K562 (cell line): ENCODE measurements around the gene RGS7BP. TPM values are rescaled to one million over a fixed set of nuclear protein-coding genes. Genes with fewer than 3 reads are reported as not detected.

Experiments used
- ATAC-seq: fragments of 200-7000 bp; cut with Tn5 transposase; 3 replicates; pipeline ENCODE4 v1.9.1; 2020; ENCODE audit warnings: moderate library complexity
- BruUV-seq: library from RNA; stranded (reverse); fragments of 400-500 nt; replicated peaks from 2 replicates; lab custom pipeline; 2021; lab: Mats Ljungman, UMichigan
- CTCF ChIA-PET: fragments of 300-600 bp; formaldehyde crosslinking; extraction: SDS; loops from one replicate; lab custom pipeline; 2021; ENCODE audit warnings: low intra/inter-chr PET ratio; lab: Yijun Ruan, JAX
- POLR2A ChIA-PET: fragments of 300-600, 350-650 bp; sonication (Branson Sonifier 250); formaldehyde crosslinking; extraction: SDS; loops from one replicate; lab custom pipeline; 2021; ENCODE audit warnings: antibody characterized with exemption, inconsistent platforms; lab: Yijun Ruan, JAX
- DNase-seq, 4 experiments: peaks; one replicate each; pipeline versions ENCODE4 v3.0.0 to v3.0.0-alpha.2; 2011 to 2018; ENCODE audit warnings: low spot score in 3 of 4, mixed read lengths in 3 of 4; ENCODE audit errors: extremely low read depth in 1 of 4
- FAIRE-seq: peaks from 2 replicates; lab custom pipeline; 2011; peaks lifted over from hg19 to GRCh38; lab: Jason Lieb, UNC
- H2AFZ ChIP-seq: 2 replicates; pipeline ENCODE4 v1.6.0; 2011; ENCODE audit warnings: low read depth, low read length, control low read depth, inconsistent platforms
- H3K27ac ChIP-seq: fragments of 200-600 bp; 3 replicates; pipeline ENCODE4 v1.8.0; 2011; ENCODE audit warnings: low read depth, mild to moderate bottlenecking, control low read depth, inconsistent platforms, low read length, moderate library complexity, mixed read lengths; ENCODE audit errors: extremely low read depth
- H3K27me3 ChIP-seq, 2 experiments: fragments of 300-600 bp in 1 of 2; 2 replicates in 1 of 2; 3 replicates in 1 of 2; pipeline versions ENCODE4 v1.6.0 to v1.8.0; 2011; ENCODE audit warnings: inconsistent platforms in 2 of 2, low read length in 2 of 2, mild to moderate bottlenecking in 1 of 2, mixed read lengths in 1 of 2, moderate library complexity in 1 of 2; ENCODE audit not compliant: control insufficient read depth in 2 of 2, insufficient read depth in 2 of 2
- H3K36me3 ChIP-seq: fragments of 300-600 bp; 3 replicates; pipeline ENCODE4 v1.8.0; 2011; ENCODE audit warnings: mild to moderate bottlenecking, low read length, inconsistent platforms; ENCODE audit not compliant: control insufficient read depth, insufficient read depth
- H3K4me1 ChIP-seq, 2 experiments: fragments of 200-600 bp in 1 of 2; replicated peaks in 1 of 2; 2 replicates in 1 of 2; 3 replicates in 1 of 2; pipeline versions ENCODE4 v1.5.1 to v1.8.0; 2011; ENCODE audit warnings: inconsistent platforms in 2 of 2, low read length in 2 of 2, mild to moderate bottlenecking in 1 of 2, mixed read lengths in 1 of 2, moderate library complexity in 1 of 2; ENCODE audit not compliant: control insufficient read depth in 2 of 2, insufficient read depth in 2 of 2
- H3K4me2 ChIP-seq: 2 replicates; pipeline ENCODE4 v1.6.1; 2011; ENCODE audit warnings: low read length, control low read depth, inconsistent platforms, mixed read lengths; ENCODE audit not compliant: insufficient read depth
- H3K4me3 ChIP-seq: fragments of 200-600 bp; sonication (generic), shearing (Covaris generic); 2 replicates; pipeline ENCODE4 v1.5.1; 2016; ENCODE audit warnings: control low read depth, inconsistent platforms
- H3K79me2 ChIP-seq: fragments of 200-600 bp; 3 replicates; pipeline ENCODE4 v1.8.0; 2011; ENCODE audit warnings: low read length, inconsistent platforms; ENCODE audit not compliant: control insufficient read depth, insufficient read depth
- H3K9ac ChIP-seq, 2 experiments: 2 replicates each; pipeline versions ENCODE4 v1.6.0 to v1.6.1; 2011; ENCODE audit warnings: low read depth in 2 of 2, low read length in 2 of 2, control low read depth in 1 of 2, inconsistent platforms in 1 of 2, mild to moderate bottlenecking in 1 of 2, mixed read lengths in 1 of 2; ENCODE audit not compliant: insufficient read depth in 1 of 2
- H3K9me1 ChIP-seq: one replicate; pipeline ENCODE4 v1.6.0; 2011; ENCODE audit warnings: inconsistent platforms, mild to moderate bottlenecking, low read length, moderate library complexity; ENCODE audit not compliant: control insufficient read depth, insufficient read depth
- H3K9me3 ChIP-seq: replicated peaks from 2 replicates; pipeline ENCODE4 v1.5.1; 2011; ENCODE audit warnings: low read depth, low read length, inconsistent platforms; ENCODE audit not compliant: control insufficient read depth, insufficient read depth
- H4K20me1 ChIP-seq: replicated peaks from 2 replicates; pipeline ENCODE4 v1.6.1; 2011; ENCODE audit warnings: low read length, inconsistent platforms, mixed read lengths; ENCODE audit not compliant: control insufficient read depth, insufficient read depth
- ATF7 ChIP-seq: fragments of 450-650 bp; IDR thresholded peaks from 2 replicates; pipeline ENCODE4 v1.7.1; 2014; ENCODE audit warnings: mild to moderate bottlenecking, moderate library complexity
- CBFB ChIP-seq: sonication (generic); formaldehyde crosslinking; IDR thresholded peaks from 2 replicates; pipeline ENCODE4 v1.4.0; 2020; ENCODE audit warnings: mild to moderate bottlenecking, missing genetic modification reagents
- EP400 ChIP-seq: fragments of 450-650 bp; IDR thresholded peaks from 2 replicates; pipeline ENCODE4 v1.6.1; 2017; ENCODE audit warnings: antibody characterized with exemption, mild to moderate bottlenecking, moderate library complexity
- HDAC3 ChIP-seq: fragments of 450-650 bp; IDR thresholded peaks from 2 replicates; pipeline ENCODE4 v1.6.1; 2018; ENCODE audit warnings: borderline replicate concordance, mild to moderate bottlenecking, moderate library complexity; ENCODE audit not compliant: partially characterized antibody
- ZKSCAN1 ChIP-seq: fragments of 150-350 bp; IDR thresholded peaks from 2 replicates; pipeline ENCODE4 v1.6.1; 2016; ENCODE audit warnings: low read depth, low read length
- ZNF41 ChIP-seq: fragments of 250-450 bp; sonication (Bioruptor Pico); conservative IDR thresholded peaks from 2 replicates; pipeline ENCODE4 v1.4.0; 2020; ENCODE audit warnings: mild to moderate bottlenecking
- ZNF444 ChIP-seq: fragments of 250-450 bp; sonication (Bioruptor Pico); IDR thresholded peaks from 2 replicates; pipeline ENCODE4 v1.4.0; 2020; ENCODE audit warnings: mild to moderate bottlenecking, moderate library complexity
- WGBS: fragments of 100-300 bp; shearing (Covaris generic); methylation state at CpG from one replicate; pipeline ENCODE4 v1.1.6; 2016; ENCODE audit warnings: low coverage, mixed read lengths; ENCODE audit not compliant: insufficient coverage; ENCODE audit errors: missing lambda C conversion rate; 5-methylcytosine and 5-hydroxymethylcytosine counted together
- in situ Hi-C: fragments of 300-500 bp; cut with MboI; formaldehyde crosslinking; loops from 4 replicates; pipeline ENCODE4 v1.15.0; 2018; ENCODE audit warnings: inconsistent platforms, mixed read lengths
- intact Hi-C: fragments of 100-400 bp; cut with micrococcal nuclease; formaldehyde crosslinking; loops from 2 replicates; pipeline ENCODE4 v1.14.2; 2022
- polyA plus RNA-seq, 8 experiments: library from polyadenylated mRNA; depleted of rRNA in 4 of 8; stranded (reverse) in 5 of 8; unstranded in 3 of 8; fragments of >200 nt; fragmentation: Nextera tagmentation in 2 of 8; fragmentation: Illumina TruSeq in 1 of 8; extraction: Ambion mirVana in 2 of 8; extraction: Trizol in 1 of 8; gene quantifications; 2 replicates each; pipeline versions ENCODE4 v1.2.1 to v1.2.3, GENCODE V29; 2011 to 2014; ENCODE audit warnings: inconsistent platforms in 1 of 8, missing spikeins in 1 of 8
- total RNA-seq, 7 experiments: library from RNA; depleted of rRNA in 6 of 7; stranded (reverse); fragments of >200 nt in 6 of 7; fragmentation: Illumina TruSeq in 2 of 7; extraction: Trizol in 2 of 7; gene quantifications; 2 replicates each; pipeline versions ENCODE4 v1.2.1 to v1.2.3, GENCODE V29; 2011 to 2021; ENCODE audit warnings: low replicate concordance in 1 of 7
- TF ChIP-seq, protein P1 (sequence below): fragments of 250-450 bp; sonication (Bioruptor Pico); IDR thresholded peaks from 2 replicates; pipeline ENCODE4 v1.9.0; 2021; ENCODE audit warnings: mild to moderate bottlenecking, inconsistent platforms
- TF ChIP-seq, protein P2 (sequence below): IDR thresholded peaks from 2 replicates; pipeline ENCODE4 v1.6.1; 2014; ENCODE audit warnings: antibody characterized with exemption
- TF ChIP-seq, protein P3 (sequence below): fragments of 250-450 bp; sonication (Bioruptor Pico); IDR thresholded peaks from 2 replicates; pipeline ENCODE4 v1.8.0; 2022; ENCODE audit warnings: moderate library complexity, mild to moderate bottlenecking, inconsistent platforms
- TF ChIP-seq, protein P4 (sequence below): IDR thresholded peaks from 2 replicates; pipeline ENCODE4 v1.6.1; 2011; ENCODE audit not compliant: insufficient read length; ENCODE audit errors: extremely low read depth
- TF ChIP-seq, protein P5 (sequence below), 2 experiments: IDR thresholded peaks in 1 of 2; conservative IDR thresholded peaks in 1 of 2; 2 replicates each; pipeline ENCODE4 v1.6.1; 2016; ENCODE audit warnings: low read depth in 2 of 2, mild to moderate bottlenecking in 1 of 2, missing compliant biosample characterization in 1 of 2, missing genetic modification characterization in 1 of 2, moderate library complexity in 1 of 2

RGS7BP gene
- total and polyA plus RNA-seq, 9 of the 15 experiments (the other 6 are each of a cell fraction or from before 2014, with no cell fraction given) = not detected

DNA sequence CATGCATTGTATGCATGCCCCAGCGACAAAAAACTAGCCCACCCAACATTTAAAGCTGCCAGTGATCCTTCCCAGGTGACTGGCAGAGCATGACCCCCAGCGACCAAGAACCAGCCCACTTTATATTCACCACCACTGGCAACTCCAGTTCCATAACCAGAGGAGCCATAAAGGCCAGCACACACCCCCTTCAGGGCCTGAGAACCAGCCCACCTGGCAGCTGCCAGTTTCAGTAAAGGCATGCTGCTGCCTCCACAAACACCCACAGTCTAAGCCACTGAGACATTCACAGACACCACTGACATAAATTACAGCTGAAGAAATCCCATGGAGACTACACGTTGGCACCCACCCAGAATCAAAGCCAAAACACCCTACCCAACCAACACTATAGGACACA is 46.9 kb upstream of the RGS7BP start (continued):
- no peak for TF ChIP-seq CBFB
- TF ChIP-seq, all 486 proteins: peak for 0

DNA sequence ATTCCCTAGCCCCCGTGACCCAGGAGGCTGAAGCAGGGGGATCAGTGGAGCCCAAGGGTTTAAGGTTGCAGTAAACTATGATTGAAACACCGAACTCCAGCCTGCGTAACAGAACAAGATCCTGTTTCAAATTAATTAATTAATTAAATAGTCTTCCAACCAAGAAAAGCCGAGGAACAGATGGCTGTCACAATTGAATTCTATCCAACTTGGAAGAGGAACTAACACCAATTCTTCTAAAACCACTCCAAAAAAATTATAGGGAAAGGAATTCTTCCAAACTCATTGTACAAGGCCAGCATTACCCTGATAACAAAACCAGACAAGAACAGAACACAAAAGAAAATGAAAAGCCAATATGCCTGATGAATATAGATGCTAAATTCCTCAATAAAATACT is 43.4 kb upstream of the RGS7BP start:
- H3K9ac ChIP-seq = no peak overlapping the region
- WGBS = 0% methylated on average over 4 of the region's 4 CpGs
- no peaks in the 10 kb centered on the region for H4K20me1 ChIP-seq
- no peak overlapping the region for H3K4me3 ChIP-seq
- ChIA-PET POLR2A (no interaction called here), CTCF (no interaction called here)
- H3K79me2 ChIP-seq = no peaks in the 10 kb centered on the region
- in situ Hi-C loops = no loop called here
- FAIRE-seq (no peak), ATAC-seq (no peak), DNase-seq (no peak)
- no peak overlapping the region for H2AFZ ChIP-seq
- H3K27ac ChIP-seq = no peak overlapping the region
- intact Hi-C loops = no loop called here
- no TSS peak for BruUV-seq
- H3K9me3 ChIP-seq = no peaks in the 10 kb centered on the region
- no peak overlapping the region for H3K4me2 ChIP-seq
- no peaks in the 10 kb centered on the region for H3K9me1 ChIP-seq
- H3K36me3 ChIP-seq = no peaks in the 10 kb centered on the region
- H3K4me1 ChIP-seq = no peaks in the 10 kb centered on the region
- no peaks in the 10 kb centered on the region for H3K27me3 ChIP-seq
- TF ChIP-seq ZNF41 (CRISPR knock-in tag) (no peak), ZKSCAN1 (no peak), EP400 (no peak), ZNF444 (CRISPR knock-in tag) (no peak), ATF7 (no peak), HDAC3 (no peak)
- TF ChIP-seq, protein P1, sequence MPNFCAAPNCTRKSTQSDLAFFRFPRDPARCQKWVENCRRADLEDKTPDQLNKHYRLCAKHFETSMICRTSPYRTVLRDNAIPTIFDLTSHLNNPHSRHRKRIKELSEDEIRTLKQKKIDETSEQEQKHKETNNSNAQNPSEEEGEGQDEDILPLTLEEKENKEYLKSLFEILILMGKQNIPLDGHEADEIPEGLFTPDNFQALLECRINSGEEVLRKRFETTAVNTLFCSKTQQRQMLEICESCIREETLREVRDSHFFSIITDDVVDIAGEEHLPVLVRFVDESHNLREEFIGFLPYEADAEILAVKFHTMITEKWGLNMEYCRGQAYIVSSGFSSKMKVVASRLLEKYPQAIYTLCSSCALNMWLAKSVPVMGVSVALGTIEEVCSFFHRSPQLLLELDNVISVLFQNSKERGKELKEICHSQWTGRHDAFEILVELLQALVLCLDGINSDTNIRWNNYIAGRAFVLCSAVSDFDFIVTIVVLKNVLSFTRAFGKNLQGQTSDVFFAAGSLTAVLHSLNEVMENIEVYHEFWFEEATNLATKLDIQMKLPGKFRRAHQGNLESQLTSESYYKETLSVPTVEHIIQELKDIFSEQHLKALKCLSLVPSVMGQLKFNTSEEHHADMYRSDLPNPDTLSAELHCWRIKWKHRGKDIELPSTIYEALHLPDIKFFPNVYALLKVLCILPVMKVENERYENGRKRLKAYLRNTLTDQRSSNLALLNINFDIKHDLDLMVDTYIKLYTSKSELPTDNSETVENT (CRISPR knock-in tag) = no peak
- TF ChIP-seq, protein P2, sequence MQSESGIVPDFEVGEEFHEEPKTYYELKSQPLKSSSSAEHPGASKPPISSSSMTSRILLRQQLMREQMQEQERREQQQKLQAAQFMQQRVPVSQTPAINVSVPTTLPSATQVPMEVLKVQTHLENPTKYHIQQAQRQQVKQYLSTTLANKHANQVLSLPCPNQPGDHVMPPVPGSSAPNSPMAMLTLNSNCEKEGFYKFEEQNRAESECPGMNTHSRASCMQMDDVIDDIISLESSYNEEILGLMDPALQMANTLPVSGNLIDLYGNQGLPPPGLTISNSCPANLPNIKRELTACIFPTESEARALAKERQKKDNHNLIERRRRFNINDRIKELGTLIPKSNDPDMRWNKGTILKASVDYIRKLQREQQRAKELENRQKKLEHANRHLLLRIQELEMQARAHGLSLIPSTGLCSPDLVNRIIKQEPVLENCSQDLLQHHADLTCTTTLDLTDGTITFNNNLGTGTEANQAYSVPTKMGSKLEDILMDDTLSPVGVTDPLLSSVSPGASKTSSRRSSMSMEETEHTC = no peak
- TF ChIP-seq, protein P3, sequence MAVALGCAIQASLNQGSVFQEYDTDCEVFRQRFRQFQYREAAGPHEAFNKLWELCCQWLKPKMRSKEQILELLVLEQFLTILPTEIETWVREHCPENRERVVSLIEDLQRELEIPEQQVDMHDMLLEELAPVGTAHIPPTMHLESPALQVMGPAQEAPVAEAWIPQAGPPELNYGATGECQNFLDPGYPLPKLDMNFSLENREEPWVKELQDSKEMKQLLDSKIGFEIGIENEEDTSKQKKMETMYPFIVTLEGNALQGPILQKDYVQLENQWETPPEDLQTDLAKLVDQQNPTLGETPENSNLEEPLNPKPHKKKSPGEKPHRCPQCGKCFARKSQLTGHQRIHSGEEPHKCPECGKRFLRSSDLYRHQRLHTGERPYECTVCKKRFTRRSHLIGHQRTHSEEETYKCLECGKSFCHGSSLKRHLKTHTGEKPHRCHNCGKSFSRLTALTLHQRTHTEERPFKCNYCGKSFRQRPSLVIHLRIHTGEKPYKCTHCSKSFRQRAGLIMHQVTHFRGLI (CRISPR knock-in tag) = no peak
- TF ChIP-seq, protein P4, sequence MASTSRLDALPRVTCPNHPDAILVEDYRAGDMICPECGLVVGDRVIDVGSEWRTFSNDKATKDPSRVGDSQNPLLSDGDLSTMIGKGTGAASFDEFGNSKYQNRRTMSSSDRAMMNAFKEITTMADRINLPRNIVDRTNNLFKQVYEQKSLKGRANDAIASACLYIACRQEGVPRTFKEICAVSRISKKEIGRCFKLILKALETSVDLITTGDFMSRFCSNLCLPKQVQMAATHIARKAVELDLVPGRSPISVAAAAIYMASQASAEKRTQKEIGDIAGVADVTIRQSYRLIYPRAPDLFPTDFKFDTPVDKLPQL = no peak
- TF ChIP-seq, protein P5, sequence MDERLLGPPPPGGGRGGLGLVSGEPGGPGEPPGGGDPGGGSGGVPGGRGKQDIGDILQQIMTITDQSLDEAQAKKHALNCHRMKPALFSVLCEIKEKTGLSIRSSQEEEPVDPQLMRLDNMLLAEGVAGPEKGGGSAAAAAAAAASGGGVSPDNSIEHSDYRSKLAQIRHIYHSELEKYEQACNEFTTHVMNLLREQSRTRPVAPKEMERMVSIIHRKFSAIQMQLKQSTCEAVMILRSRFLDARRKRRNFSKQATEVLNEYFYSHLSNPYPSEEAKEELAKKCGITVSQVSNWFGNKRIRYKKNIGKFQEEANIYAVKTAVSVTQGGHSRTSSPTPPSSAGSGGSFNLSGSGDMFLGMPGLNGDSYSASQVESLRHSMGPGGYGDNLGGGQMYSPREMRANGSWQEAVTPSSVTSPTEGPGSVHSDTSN (CRISPR knock-in tag; IDR thresholded peaks at IDR 0.05; ENCODE audit: low read depth) = no peak
- TF ChIP-seq, protein P5 (tag; conservative IDR thresholded peaks at IDR 0.05; ENCODE audit: low read depth) = no peak
